Endodermal cell (in vitro differentiated cells): Measurements from ENCODE around the gene FMNL2. TPM values are rescaled to one million over a fixed set of nuclear protein-coding genes. Genes with fewer than 3 reads are reported as not detected.

ENCODE experiments used
- DNase-seq: peaks from one replicate; pipeline ENCODE4 v3.0.0-alpha.2; 2017
- H3K27ac ChIP-seq: 2 replicates; pipeline ENCODE4 v1.5.1; 2013; ENCODE audit warnings: mild to moderate bottlenecking, low read depth, low read length, moderate library complexity
- H3K27me3 ChIP-seq: 2 replicates; pipeline ENCODE4 v1.6.1; 2013; ENCODE audit warnings: mild to moderate bottlenecking, low read length, moderate library complexity; ENCODE audit not compliant: insufficient read depth, control insufficient read depth, poor library complexity, severe bottlenecking
- H3K36me3 ChIP-seq: 2 replicates; pipeline ENCODE4 v1.7.0; 2013; ENCODE audit warnings: mild to moderate bottlenecking, low read length, moderate library complexity; ENCODE audit not compliant: control insufficient read depth, insufficient read depth
- H3K4me1 ChIP-seq: one replicate; pipeline ENCODE4 v1.7.0; 2013; ENCODE audit warnings: low read length; ENCODE audit not compliant: control insufficient read depth, insufficient read depth
- H3K4me3 ChIP-seq: 2 replicates; pipeline ENCODE4 v1.5.1; 2013; ENCODE audit warnings: mild to moderate bottlenecking, low read length, moderate library complexity
- H3K9ac ChIP-seq: 2 replicates; pipeline ENCODE4 v1.6.1; 2013; ENCODE audit warnings: mild to moderate bottlenecking, low read length, moderate library complexity; ENCODE audit not compliant: poor library complexity, severe bottlenecking; ENCODE audit errors: extremely low read depth
- H3K9me3 ChIP-seq: 2 replicates; pipeline ENCODE4 v1.6.1; 2013; ENCODE audit warnings: mild to moderate bottlenecking, low read length, moderate library complexity; ENCODE audit not compliant: control insufficient read depth
- H3K27ac Mint-ChIP-seq: 2 replicates; pipeline ENCODE4 v1.8.0; 2020; ENCODE audit warnings: mixed read lengths
- H3K27me3 Mint-ChIP-seq: 2 replicates; pipeline ENCODE4 v1.8.0; 2021; ENCODE audit warnings: mild to moderate bottlenecking, mixed read lengths; ENCODE audit not compliant: insufficient read depth
- H3K36me3 Mint-ChIP-seq: 2 replicates; pipeline ENCODE4 v1.8.0; 2020; ENCODE audit warnings: low read depth, mixed read lengths
- H3K4me1 Mint-ChIP-seq: 2 replicates; pipeline ENCODE4 v1.8.0; 2020; ENCODE audit warnings: mixed read lengths
- H3K4me3 Mint-ChIP-seq: 2 replicates; pipeline ENCODE4 v1.8.0; 2020; ENCODE audit warnings: mild to moderate bottlenecking, moderate library complexity, mixed read lengths
- H3K9me3 Mint-ChIP-seq: 2 replicates; pipeline ENCODE4 v1.8.0; 2020; ENCODE audit warnings: mild to moderate bottlenecking, mixed read lengths
- WGBS, 2 experiments: methylation state at CpG; one replicate each; pipeline versions ENCODE4 v1.1.5 to v1.1.7; 2013; ENCODE audit warnings: missing lambda C conversion rate in 2 of 2, mixed read lengths in 1 of 2; ENCODE audit not compliant: insufficient coverage in 1 of 2, insufficient read length in 1 of 2; 5-methylcytosine and 5-hydroxymethylcytosine counted together
- total RNA-seq, 2 donors: library from RNA; stranded (reverse); fragmentation: NEBNext Ultra II Directional in 1 of 2; extraction: Animal tissue kit (Norgen Biotek cat#: 25700) in 1 of 2; gene quantifications; 2 replicates in 1 of 2; 3 replicates in 1 of 2; pipeline ENCODE4 v1.2.1, GENCODE V29; 2021
- TF ChIP-seq, protein P1 (sequence below): fragments of 200-600 bp; sonication (generic); conservative IDR thresholded peaks from 2 replicates; pipeline ENCODE4 v1.5.0; 2021; ENCODE audit warnings: antibody characterized with exemption, mild to moderate bottlenecking

FMNL2 gene
- total RNA-seq, 2 donors from 2014 or later: 49.4 to 51.8 TPM

GRCh38 chr2:152655880-152656279, 320.9 kb downstream of the FMNL2 start:
- 89% methylated on average over 1 of the region's 1 CpG; no CpG with 5 or more reads in 1 of the 2 experiments for WGBS, 2 experiments
- Histone ChIP-seq H3K9me3 (no peaks in the 10 kb centered on the region), H3K36me3 (peaks cover 86% of the 10 kb centered on the region), H3K27me3 (no peaks in the 10 kb centered on the region), H3K4me3 (no peak overlapping the region), H3K27ac (no peak overlapping the region), H3K4me1 (peaks cover 5% of the 10 kb centered on the region), H3K9ac (no peak overlapping the region)
- TF ChIP-seq, protein P1, sequence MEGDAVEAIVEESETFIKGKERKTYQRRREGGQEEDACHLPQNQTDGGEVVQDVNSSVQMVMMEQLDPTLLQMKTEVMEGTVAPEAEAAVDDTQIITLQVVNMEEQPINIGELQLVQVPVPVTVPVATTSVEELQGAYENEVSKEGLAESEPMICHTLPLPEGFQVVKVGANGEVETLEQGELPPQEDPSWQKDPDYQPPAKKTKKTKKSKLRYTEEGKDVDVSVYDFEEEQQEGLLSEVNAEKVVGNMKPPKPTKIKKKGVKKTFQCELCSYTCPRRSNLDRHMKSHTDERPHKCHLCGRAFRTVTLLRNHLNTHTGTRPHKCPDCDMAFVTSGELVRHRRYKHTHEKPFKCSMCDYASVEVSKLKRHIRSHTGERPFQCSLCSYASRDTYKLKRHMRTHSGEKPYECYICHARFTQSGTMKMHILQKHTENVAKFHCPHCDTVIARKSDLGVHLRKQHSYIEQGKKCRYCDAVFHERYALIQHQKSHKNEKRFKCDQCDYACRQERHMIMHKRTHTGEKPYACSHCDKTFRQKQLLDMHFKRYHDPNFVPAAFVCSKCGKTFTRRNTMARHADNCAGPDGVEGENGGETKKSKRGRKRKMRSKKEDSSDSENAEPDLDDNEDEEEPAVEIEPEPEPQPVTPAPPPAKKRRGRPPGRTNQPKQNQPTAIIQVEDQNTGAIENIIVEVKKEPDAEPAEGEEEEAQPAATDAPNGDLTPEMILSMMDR: no peak
- H3K4me1 Mint-ChIP-seq: no peaks in the 10 kb centered on the region
- H3K27ac Mint-ChIP-seq: no peak overlapping the region
- no peak overlapping the region for H3K4me3 Mint-ChIP-seq
- DNase-seq: no peak
- no peaks in the 10 kb centered on the region for H3K27me3 Mint-ChIP-seq
- peaks cover 55% of the 10 kb centered on the region for H3K36me3 Mint-ChIP-seq
- H3K9me3 Mint-ChIP-seq: no peaks in the 10 kb centered on the region

DNA sequence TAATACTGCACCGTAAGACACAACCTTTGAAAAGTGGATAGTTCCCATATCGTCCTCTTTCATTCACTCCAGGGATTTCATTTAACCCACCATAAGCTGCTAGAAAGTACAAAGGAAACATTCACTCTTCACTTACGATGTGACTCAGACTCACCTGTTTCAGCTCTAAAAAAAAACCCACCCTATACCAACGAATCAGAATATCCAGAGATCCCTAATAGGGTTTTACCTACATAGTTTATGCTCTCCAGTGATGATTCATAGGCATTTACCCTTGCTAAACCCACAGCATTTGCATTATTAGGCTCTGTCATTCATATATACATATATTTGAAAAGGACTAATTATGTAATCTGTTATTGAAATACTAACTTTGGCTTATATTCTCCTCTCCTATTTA, 322.1 kb downstream of the FMNL2 start:
- H3K36me3 ChIP-seq: peaks cover 92% of the 10 kb centered on the region
- peaks cover 5% of the 10 kb centered on the region for H3K4me1 ChIP-seq
- WGBS, 2 experiments: 94 to 100% methylated on average over 3 to 4 of the region's 4 CpGs
- H3K9ac ChIP-seq: no peak overlapping the region
- Mint-ChIP-seq H3K27me3 (no peaks in the 10 kb centered on the region), H3K9me3 (no peaks in the 10 kb centered on the region), H3K27ac (no peak overlapping the region), H3K36me3 (peaks cover 66% of the 10 kb centered on the region), H3K4me3 (no peak overlapping the region), H3K4me1 (no peaks in the 10 kb centered on the region)
- TF ChIP-seq, protein P1: no peak
- H3K4me3 ChIP-seq: no peak overlapping the region
- DNase-seq: no peak
- no peak overlapping the region for H3K27ac ChIP-seq
- H3K9me3 ChIP-seq: no peaks in the 10 kb centered on the region
- H3K27me3 ChIP-seq: no peaks in the 10 kb centered on the region

DNA sequence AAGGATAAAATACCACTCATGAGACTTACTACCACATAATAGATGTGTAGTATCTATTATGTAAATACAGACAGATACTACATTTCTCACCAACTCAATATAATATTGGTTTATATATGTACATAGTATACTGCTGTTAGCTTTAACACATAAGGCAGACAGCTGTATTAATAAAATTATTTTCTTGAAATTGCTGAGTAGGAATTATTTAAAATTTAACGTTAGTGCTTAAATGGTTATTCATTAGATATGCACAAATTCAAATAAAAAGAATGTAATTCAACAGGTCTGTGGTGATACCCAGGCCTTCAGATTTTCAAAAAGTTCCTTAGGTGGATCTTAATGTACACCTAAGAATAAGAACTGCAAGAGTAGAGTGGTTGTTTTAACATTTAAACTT, 323.2 kb downstream of the FMNL2 start:
- DNase-seq: no peak
- Histone ChIP-seq H3K4me3 (no peak overlapping the region), H3K9ac (no peak overlapping the region), H3K4me1 (no peaks in the 10 kb centered on the region), H3K27ac (no peak overlapping the region), H3K9me3 (no peaks in the 10 kb centered on the region), H3K27me3 (no peaks in the 10 kb centered on the region), H3K36me3 (peaks cover 93% of the 10 kb centered on the region)
- H3K4me1 Mint-ChIP-seq: no peaks in the 10 kb centered on the region
- no peaks in the 10 kb centered on the region for H3K9me3 Mint-ChIP-seq
- H3K4me3 Mint-ChIP-seq: no peak overlapping the region
- no peaks in the 10 kb centered on the region for H3K27me3 Mint-ChIP-seq
- 89% methylated on average over 1 of the region's 1 CpG; no CpG with 5 or more reads in 1 of the 2 experiments for WGBS, 2 experiments
- H3K36me3 Mint-ChIP-seq: peaks cover 75% of the 10 kb centered on the region
- TF ChIP-seq, protein P1: no peak
- no peak overlapping the region for H3K27ac Mint-ChIP-seq
